T-helper 2 cell treated with Interferon-gamma antibody and Interleukin-4, amounts not matched to agents 5 μg/mL and 100 μg/mL, for 36 hours (primary cell): ENCODE results near the gene GAS6.
"Not testable (repeated sequence)": the region's sequence is repeated elsewhere in the genome, so short reads cannot be mapped to it uniquely, and the experiment has no call there.

ENCODE experiments used
- DNase-seq: peaks from one replicate; pipeline ENCODE4 v3.0.0; 2021; ENCODE audit warnings: low spot score
- H3K27ac Mint-ChIP-seq: one replicate; pipeline ENCODE4 v1.8.0; 2021; ENCODE audit warnings: mild to moderate bottlenecking, mixed read lengths
- H3K27me3 Mint-ChIP-seq: one replicate; pipeline ENCODE4 v1.8.0; 2021; ENCODE audit warnings: low read depth, mixed read lengths
- H3K36me3 Mint-ChIP-seq: one replicate; pipeline ENCODE4 v1.8.0; 2021; ENCODE audit warnings: low read depth, mixed read lengths
- H3K4me1 Mint-ChIP-seq: one replicate; pipeline ENCODE4 v1.8.0; 2021; ENCODE audit warnings: low read depth, mixed read lengths
- H3K4me3 Mint-ChIP-seq: one replicate; pipeline ENCODE4 v1.8.0; 2022; ENCODE audit warnings: mild to moderate bottlenecking, moderate library complexity, mixed read lengths
- H3K9me3 Mint-ChIP-seq: one replicate; pipeline ENCODE4 v1.8.0; 2021; ENCODE audit warnings: mixed read lengths

GAS6 gene

DNA sequence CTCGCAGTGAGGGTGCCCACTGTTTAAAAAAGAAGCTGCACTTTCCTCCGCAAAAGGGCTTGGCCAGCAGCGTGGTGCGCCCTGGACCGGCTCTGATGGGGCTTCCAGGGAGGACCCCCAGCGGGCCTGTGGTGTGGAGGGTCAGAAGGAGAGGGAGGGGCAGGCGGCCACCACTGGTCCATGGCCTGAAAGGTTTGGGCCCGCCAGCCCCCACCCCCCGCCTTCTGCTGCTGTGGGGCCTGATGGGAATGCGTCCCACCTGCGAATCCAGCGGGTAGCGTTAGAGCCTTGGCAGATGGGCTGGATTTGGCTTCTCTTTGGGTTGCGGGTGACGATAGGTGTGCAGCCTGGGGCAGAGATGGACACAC is 70.2 kb downstream of the GAS6 start:
- no peak for DNase-seq
- Mint-ChIP-seq H3K27ac (no peak overlapping the region), H3K4me1 (no peaks in the 10 kb centered on the region), H3K9me3 (no peaks in the 10 kb centered on the region), H3K4me3 (no peak overlapping the region), H3K27me3 (no peaks in the 10 kb centered on the region), H3K36me3 (no peaks in the 10 kb centered on the region)

DNA sequence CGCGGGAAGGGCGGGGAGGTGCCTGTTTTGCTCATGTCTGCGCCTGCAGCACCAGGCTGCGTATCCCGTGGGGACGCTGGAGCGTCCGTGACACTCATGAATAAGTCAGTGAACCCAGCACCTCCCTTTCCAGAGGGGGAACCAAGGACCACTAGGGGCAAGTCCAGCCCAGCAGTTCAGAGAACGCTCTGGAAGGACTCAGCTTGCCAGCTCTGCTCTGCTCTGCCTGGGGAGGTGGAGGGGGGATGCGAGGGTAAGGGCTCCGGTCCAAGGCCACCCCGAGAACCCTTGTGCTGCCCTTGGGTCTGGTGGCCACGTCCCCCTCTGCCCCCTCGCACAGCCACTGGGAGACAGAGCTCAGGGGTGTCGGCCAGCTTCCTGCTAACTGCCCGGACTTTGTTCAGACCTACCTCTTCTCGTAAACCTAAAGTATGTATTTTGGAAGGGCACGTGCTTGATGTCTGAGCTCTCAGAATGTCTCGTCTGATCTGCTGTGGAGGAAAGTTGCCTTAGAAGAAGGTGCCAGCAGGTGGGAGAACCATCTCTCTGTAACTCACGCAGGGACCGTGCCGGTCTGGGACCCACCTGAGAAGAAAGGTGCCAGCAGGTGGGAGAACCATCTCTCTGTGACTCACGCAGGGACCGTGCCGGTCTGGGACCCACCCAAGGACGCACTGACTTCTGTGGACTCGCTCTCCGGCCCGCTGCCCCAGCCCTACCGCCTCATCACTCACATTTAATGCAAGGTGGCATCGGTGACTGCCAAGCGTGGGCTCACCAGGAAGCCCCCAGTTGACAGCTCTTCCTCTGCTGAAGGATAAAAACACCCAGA is 70.8 kb downstream of the GAS6 start:
- Mint-ChIP-seq H3K27ac (no peak overlapping the region), H3K36me3 (no peaks in the 10 kb centered on the region), H3K27me3 (no peaks in the 10 kb centered on the region), H3K4me1 (no peaks in the 10 kb centered on the region), H3K9me3 (no peaks in the 10 kb centered on the region), H3K4me3 (no peak overlapping the region)
- no peak for DNase-seq

DNA sequence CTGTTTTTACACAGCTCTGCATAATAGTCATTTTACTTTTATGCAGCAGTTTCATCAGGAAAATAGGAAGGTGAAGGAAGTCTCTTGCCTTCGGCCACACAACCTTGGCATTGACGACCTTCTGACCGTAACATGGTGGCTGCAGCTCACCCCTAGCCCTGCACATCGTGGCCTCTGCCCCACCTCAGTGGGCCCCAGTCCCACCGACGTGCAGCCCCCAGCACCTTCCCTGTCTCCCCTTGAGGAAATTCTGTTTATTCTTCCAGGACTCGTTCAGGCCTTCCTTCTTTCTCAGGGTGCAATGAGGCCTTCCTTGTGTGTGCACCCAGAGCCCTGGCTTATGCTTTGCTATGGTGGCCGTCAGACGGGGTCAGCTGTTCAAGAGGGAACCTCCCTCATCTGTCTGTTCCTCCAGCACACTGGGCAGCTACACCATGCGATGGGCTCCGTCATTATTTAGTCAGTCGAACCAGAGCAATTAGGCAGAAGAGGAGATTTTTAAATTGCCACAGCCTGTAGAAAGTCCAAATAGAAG is 71.6 kb downstream of the GAS6 start:
- no peak overlapping the region for H3K4me3 Mint-ChIP-seq
- no peaks in the 10 kb centered on the region for H3K4me1 Mint-ChIP-seq
- DNase-seq = no peak
- H3K27me3 Mint-ChIP-seq = no peaks in the 10 kb centered on the region
- H3K27ac Mint-ChIP-seq = no peak overlapping the region
- H3K36me3 Mint-ChIP-seq = no peaks in the 10 kb centered on the region
- H3K9me3 Mint-ChIP-seq = no peaks in the 10 kb centered on the region

DNA sequence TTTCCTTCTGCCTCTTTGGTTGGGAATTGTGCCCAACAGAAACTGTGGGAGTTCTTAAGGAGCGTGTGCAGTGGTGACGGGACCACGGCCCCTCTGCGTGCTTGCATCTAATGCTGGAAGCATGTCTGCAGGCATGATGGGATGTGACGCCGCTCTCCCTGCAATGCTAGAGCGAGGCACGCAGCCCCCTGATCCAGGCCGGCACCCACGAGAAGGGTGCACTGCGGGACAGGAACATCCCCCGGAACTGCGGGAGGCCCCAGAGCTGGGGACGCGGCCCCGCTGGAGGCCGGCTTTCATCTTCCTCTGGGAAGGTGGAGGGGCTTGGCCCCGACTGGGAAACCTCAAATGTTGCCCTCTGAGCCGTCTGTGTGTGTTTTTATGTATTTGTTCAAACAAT is 72.1 kb downstream of the GAS6 start:
- Mint-ChIP-seq H3K9me3 (no peaks in the 10 kb centered on the region), H3K4me3 (no peak overlapping the region), H3K27me3 (no peaks in the 10 kb centered on the region), H3K4me1 (no peaks in the 10 kb centered on the region), H3K36me3 (no peaks in the 10 kb centered on the region), H3K27ac (no peak overlapping the region)
- no peak for DNase-seq

DNA sequence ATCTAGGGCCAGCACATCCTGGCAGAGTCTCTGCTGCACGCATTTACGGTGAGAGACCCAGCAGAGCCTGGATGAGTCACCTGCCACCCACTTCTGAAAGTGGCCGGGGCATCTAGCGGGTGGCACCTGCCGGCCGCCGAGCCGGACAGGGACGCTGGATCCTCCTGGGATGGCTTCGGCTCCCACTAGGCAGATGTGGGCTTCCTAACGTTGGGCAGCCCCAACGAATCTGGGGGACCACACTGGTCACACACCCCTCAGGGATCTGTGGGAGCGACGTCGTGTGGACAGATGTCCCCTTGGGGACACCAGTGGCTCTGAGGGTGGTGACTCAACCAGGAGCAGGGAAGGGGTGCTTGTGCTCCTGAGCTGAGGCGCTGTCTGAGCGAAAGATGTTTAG is 72.7 kb downstream of the GAS6 start:
- no peak overlapping the region for H3K27ac Mint-ChIP-seq
- no peaks in the 10 kb centered on the region for H3K27me3 Mint-ChIP-seq
- no peaks in the 10 kb centered on the region for H3K9me3 Mint-ChIP-seq
- DNase-seq = no peak
- H3K4me3 Mint-ChIP-seq = no peak overlapping the region
- H3K4me1 Mint-ChIP-seq = no peaks in the 10 kb centered on the region
- no peaks in the 10 kb centered on the region for H3K36me3 Mint-ChIP-seq

DNA sequence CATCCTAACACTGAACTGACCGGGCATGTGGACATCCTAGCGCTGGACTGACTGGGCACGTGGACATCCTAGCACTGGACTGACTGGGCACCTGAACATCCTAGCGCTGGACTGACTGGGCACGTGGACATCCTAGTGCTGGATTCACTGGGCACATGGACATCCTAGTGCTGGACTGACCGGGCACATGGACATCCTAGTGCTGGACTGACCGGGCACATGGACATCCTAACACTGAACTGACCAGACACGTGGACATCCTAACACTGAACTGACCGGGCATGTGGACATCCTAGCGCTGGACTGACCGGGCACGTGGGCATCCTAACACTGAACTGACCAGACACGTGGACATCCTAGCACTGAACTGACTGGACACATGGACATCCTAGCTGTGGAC is 73.9 kb downstream of the GAS6 start:
- not testable (repeated sequence) for H3K9me3 Mint-ChIP-seq, H3K27ac Mint-ChIP-seq, H3K36me3 Mint-ChIP-seq, H3K4me1 Mint-ChIP-seq, H3K27me3 Mint-ChIP-seq, H3K4me3 Mint-ChIP-seq, DNase-seq

DNA sequence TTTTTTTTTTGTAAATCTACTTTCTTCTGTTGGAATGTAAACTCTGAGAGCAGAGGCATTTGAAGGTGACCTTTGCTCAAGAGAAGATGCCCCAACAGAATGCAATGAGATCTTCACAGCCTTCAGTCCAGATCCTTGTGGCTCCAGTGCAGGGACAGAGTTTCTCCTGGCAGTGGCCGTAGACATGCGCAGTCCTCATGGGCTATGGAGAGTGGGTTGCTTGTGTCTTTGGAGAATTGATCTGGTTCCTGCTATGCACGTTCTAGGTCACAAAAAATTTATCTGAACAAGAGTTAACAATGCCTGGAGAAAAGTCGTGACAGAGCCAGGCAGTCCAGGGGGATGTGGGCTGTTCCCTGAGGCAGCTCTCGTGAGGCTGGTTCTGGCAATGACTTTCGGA is 74.7 kb downstream of the GAS6 start:
- no peak overlapping the region for H3K27ac Mint-ChIP-seq
- no peaks in the 10 kb centered on the region for H3K9me3 Mint-ChIP-seq
- H3K27me3 Mint-ChIP-seq = peaks cover 6% of the 10 kb centered on the region
- no peak overlapping the region for H3K4me3 Mint-ChIP-seq
- no peaks in the 10 kb centered on the region for H3K36me3 Mint-ChIP-seq
- no peaks in the 10 kb centered on the region for H3K4me1 Mint-ChIP-seq
- no peak for DNase-seq

DNA sequence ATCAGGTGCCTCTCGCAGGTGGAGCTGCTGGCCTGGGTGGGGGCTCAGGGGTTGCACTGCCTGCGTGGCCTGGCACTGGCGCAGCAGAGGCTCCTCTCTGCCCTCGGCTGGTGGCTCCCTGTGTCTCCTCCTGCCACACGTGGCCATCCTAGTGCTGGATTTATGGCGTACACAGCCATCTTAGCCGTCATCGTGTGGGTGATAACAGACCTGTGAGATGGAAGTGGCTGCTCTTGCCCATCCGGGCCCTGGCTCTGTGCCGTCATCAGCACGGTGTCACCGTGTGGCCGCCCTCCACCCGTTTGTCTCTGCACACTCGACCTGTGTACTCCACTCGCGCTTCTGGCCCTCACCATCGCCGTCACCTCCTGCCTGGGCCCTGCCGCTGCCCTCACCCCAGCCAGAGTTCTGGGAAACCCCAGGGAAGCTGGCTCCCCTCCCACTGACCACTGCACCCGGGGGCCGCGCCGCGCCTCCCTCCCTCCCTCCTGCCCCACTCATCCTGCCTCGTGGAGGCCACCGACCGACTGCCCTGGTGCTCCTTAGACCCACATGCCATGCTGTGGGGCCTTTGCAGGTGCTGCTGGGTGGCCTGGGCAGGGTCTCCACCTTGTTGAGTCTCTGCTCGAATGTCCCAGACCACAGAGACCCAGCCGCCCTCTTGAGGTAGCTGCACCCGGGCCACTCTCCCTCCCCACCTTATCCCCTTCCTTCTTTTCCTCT is 75.3 kb downstream of the GAS6 start:
- H3K36me3 Mint-ChIP-seq = no peaks in the 10 kb centered on the region
- no peaks in the 10 kb centered on the region for H3K4me1 Mint-ChIP-seq
- peaks cover 7% of the 10 kb centered on the region for H3K27me3 Mint-ChIP-seq
- H3K4me3 Mint-ChIP-seq = no peak overlapping the region
- no peaks in the 10 kb centered on the region for H3K9me3 Mint-ChIP-seq
- DNase-seq = no peak
- no peak overlapping the region for H3K27ac Mint-ChIP-seq

DNA sequence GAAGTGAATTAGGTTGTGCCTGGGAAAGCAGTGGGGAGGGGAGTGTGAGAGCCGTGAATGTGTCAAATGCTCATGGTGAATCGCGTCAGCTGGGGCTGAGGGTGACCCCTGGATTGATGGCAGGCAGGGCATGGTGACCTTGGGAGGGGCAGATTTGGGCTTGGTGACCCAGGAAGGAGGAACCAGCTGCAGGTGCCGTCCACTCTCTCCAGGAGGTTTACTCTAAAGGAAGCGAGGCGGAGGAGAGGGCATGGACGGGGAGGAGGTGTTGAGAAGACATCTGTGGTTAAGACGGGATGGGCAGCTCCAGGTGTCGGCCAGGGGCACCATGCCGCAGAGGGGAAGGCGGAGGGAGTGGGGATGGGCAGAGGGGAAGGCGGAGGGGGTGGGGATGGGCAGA is 76.2 kb downstream of the GAS6 start:
- Mint-ChIP-seq H3K36me3 (no peaks in the 10 kb centered on the region), H3K27ac (no peak overlapping the region), H3K4me3 (no peak overlapping the region), H3K27me3 (peaks cover 7% of the 10 kb centered on the region), H3K4me1 (no peaks in the 10 kb centered on the region), H3K9me3 (no peaks in the 10 kb centered on the region)
- DNase-seq = no peak

DNA sequence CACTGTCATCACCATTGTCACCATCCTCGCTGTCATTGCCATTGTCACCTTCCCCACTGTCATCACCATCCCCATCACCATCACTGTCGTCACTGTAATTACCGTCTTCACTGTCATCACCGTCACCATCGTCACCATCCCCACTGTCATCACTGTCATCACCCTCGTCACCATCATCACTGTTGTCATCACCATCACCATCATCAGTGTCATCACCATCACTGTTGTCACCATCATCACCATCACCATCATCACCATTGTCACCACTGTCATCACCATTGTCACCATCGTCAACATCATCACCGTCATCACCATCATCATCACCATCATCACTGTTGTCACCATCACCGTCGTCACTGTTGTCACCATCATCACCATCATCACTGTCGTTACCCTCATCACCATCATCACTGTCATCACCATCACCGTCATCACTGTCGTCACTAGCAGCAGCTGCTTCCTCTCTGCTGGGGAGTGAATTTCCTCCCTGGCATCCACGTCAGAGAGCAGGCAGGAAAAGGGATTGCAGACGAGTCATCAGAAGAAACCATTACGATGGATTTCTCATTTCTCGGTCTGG is 77.5 kb downstream of the GAS6 start:
- no peaks in the 10 kb centered on the region for H3K36me3 Mint-ChIP-seq
- H3K27me3 Mint-ChIP-seq = peaks cover 7% of the 10 kb centered on the region
- H3K9me3 Mint-ChIP-seq = no peaks in the 10 kb centered on the region
- DNase-seq = no peak
- no peak overlapping the region for H3K4me3 Mint-ChIP-seq
- H3K27ac Mint-ChIP-seq = no peak overlapping the region
- H3K4me1 Mint-ChIP-seq = no peaks in the 10 kb centered on the region

DNA sequence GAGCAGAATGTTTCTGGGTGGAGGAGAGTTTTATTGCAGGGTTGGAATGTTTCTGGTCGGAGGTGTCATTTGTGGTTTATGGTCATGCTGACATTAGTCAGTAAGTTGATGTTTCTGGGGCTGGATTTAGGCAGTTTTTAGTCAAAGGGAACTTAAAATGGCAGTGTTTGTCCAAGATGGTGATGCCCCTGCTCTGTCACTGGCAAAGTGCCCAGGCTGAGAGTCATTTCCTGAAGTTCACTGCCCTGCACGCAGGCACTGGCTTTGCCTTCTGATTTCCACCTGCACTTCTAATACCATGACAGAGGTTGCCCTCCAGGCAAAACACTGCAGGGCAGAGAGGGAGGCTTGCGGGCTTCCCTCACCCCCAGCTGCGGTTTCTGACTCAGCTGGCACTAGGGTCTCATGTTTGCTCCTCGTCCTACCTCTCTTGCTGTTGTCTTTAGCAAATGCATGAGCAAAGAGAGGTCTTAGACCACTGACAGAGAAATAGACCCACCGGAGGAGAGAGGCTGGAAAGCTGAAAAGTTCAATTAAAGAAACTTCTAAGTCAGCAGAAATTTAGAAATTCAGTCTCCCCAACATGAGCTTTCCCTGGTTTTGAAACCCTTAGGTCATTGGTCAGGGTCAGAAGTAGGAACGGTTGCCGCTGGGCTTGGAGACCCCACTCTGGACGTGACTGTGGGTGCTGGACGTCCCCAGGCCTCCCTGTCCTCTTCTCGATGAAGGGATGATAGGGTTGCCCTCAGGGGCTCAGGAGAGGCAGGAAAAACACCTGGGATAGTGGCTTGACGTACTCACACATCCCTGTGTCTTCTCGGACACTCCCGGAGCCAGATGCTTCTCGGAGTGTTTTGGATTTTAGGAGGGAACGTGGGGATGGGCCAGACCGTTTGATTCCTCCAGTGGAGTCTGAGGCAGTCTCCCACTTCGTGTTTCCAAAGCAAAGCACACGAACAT is 78.5 kb downstream of the GAS6 start:
- Mint-ChIP-seq H3K4me3 (no peak overlapping the region), H3K27ac (no peak overlapping the region), H3K27me3 (peaks cover 12% of the 10 kb centered on the region), H3K36me3 (no peaks in the 10 kb centered on the region), H3K4me1 (no peaks in the 10 kb centered on the region), H3K9me3 (no peaks in the 10 kb centered on the region)
- DNase-seq = no peak

DNA sequence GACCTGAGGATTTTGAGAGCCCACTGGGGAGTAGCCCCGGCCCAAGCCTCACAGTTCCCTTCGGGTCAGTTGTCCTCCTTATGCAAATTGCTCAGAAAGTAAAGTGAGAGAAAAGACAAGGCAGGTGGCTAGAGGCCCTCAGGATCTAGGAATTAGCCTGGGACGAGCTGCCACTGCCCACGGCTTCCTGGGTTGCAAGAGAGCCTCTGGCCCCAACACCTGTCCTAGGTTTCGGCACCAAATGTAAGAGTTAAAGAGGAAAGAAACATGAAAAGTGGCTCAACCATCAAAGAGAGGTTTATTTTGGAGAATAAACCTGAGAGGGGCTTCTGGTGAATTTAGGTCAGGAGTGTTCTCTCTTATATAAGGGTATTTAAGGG is 79.2 kb downstream of the GAS6 start:
- H3K4me1 Mint-ChIP-seq = no peaks in the 10 kb centered on the region
- H3K4me3 Mint-ChIP-seq = no peak overlapping the region
- peaks cover 13% of the 10 kb centered on the region for H3K27me3 Mint-ChIP-seq
- DNase-seq = no peak
- H3K9me3 Mint-ChIP-seq = no peaks in the 10 kb centered on the region
- H3K36me3 Mint-ChIP-seq = no peaks in the 10 kb centered on the region
- H3K27ac Mint-ChIP-seq = no peak overlapping the region

DNA sequence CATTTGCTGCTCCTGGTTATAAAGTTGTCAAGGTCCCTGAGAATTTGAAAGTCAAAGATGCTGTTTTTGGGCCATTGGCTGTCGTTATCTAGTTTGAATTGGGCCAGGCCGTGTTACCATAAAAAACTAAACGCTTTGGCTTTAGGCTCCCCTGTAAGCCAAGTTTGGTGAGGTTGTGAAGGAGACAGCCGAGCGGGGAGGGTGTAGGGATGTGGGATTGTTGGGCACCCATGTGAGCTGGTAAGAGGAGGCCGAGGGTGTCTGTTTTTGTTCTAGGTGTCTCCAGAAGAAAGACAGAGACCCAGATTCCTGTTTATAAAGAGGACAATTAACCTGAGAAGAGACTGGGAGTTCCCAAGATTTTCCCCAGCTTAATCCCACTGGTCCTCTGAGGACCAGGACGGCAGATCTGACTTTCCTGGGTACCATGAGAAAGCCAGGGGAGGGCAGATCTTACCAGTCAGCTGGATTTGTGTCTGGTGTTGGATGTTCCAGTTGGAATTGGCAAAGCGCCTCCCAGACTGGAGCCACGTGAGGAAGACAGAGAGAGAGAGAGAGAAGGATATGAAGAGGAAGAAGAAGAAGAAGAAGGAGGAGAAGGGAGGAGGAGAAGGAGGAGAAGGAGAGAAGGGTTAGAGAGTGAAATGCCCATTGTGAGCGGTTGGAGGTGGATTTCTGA is 79.8 kb downstream of the GAS6 start:
- H3K36me3 Mint-ChIP-seq = no peaks in the 10 kb centered on the region
- DNase-seq = no peak
- H3K27me3 Mint-ChIP-seq = peaks cover 16% of the 10 kb centered on the region
- H3K9me3 Mint-ChIP-seq = no peaks in the 10 kb centered on the region
- H3K27ac Mint-ChIP-seq = no peak overlapping the region
- no peaks in the 10 kb centered on the region for H3K4me1 Mint-ChIP-seq
- no peak overlapping the region for H3K4me3 Mint-ChIP-seq
